Measurements from ENCODE around the gene TMEM141.
"Not testable (repeated sequence)": the region's sequence is repeated elsewhere in the genome, so short reads cannot be mapped to it uniquely, and the experiment has no call there.

TMEM141 gene

GRCh38 chr9:136751244-136751643 is 39.9 kb upstream of the TMEM141 start:
- no peak overlapping the region for H3K9ac ChIP-seq (ENCODE audit: low read depth, low read length)
- peaks cover 3% of the 10 kb centered on the region; the same call in 1 of the 2 replicates for H3K9me3 ChIP-seq (ENCODE audit: control insufficient read depth, insufficient read depth, low read length)
- H3K36me3 ChIP-seq (ENCODE audit: insufficient read depth, low read length): no peaks in the 10 kb centered on the region
- H3K4me1 ChIP-seq (ENCODE audit: insufficient read depth, low read length): no peaks in the 10 kb centered on the region

GRCh38 chr9:136751814-136752213 is 39.3 kb upstream of the TMEM141 start:
- H3K36me3 ChIP-seq (ENCODE audit: insufficient read depth, low read length): no peaks in the 10 kb centered on the region
- peaks cover 3% of the 10 kb centered on the region; the same call in 1 of the 2 replicates for H3K9me3 ChIP-seq (ENCODE audit: control insufficient read depth, insufficient read depth, low read length)

GRCh38 chr9:136753371-136754058 is 37.6 kb upstream of the TMEM141 start:
- no peak overlapping the region for H3K9ac ChIP-seq (ENCODE audit: low read depth, low read length)
- no peaks in the 10 kb centered on the region for H3K36me3 ChIP-seq (ENCODE audit: insufficient read depth, low read length)
- no peaks in the 10 kb centered on the region for H3K4me1 ChIP-seq (ENCODE audit: insufficient read depth, low read length)
- peaks cover 3% of the 10 kb centered on the region; the same call in 1 of the 2 replicates for H3K9me3 ChIP-seq (ENCODE audit: control insufficient read depth, insufficient read depth, low read length)

More at GRCh38 chr9:136751814-136752213, 39.3 kb upstream of the TMEM141 start:
- Histone ChIP-seq H3K4me1 (ENCODE audit: insufficient read depth, low read length) (no peaks in the 10 kb centered on the region), H3K9ac (ENCODE audit: low read depth, low read length) (no peak overlapping the region)

GRCh38 chr9:136754059-136754572 is 37.0 kb upstream of the TMEM141 start:
- H3K4me1 ChIP-seq (ENCODE audit: insufficient read depth, low read length): no peaks in the 10 kb centered on the region
- peaks cover 3% of the 10 kb centered on the region; the same call in 1 of the 2 replicates for H3K9me3 ChIP-seq (ENCODE audit: control insufficient read depth, insufficient read depth, low read length)
- H3K36me3 ChIP-seq (ENCODE audit: insufficient read depth, low read length): no peaks in the 10 kb centered on the region
- H3K9ac ChIP-seq (ENCODE audit: low read depth, low read length): no peak overlapping the region

GRCh38 chr9:136754626-136755301 is 36.4 kb upstream of the TMEM141 start:
- Histone ChIP-seq H3K36me3 (ENCODE audit: insufficient read depth, low read length) (no peaks in the 10 kb centered on the region), H3K9me3 (ENCODE audit: control insufficient read depth, insufficient read depth, low read length) (peaks cover 3% of the 10 kb centered on the region; the same call in 1 of the 2 replicates), H3K9ac (ENCODE audit: low read depth, low read length) (no peak overlapping the region), H3K4me1 (ENCODE audit: insufficient read depth, low read length) (no peaks in the 10 kb centered on the region)

- H3K9me3 ChIP-seq (ENCODE audit: control insufficient read depth, insufficient read depth, low read length); H3K9ac ChIP-seq (ENCODE audit: low read depth, low read length); H3K4me1 ChIP-seq (ENCODE audit: insufficient read depth, low read length); H3K36me3 ChIP-seq (ENCODE audit: insufficient read depth, low read length): not testable (repeated sequence)
Observed at GRCh38 chr9:136755302-136756133, 35.6 kb upstream of the TMEM141 start.

- Histone ChIP-seq H3K4me1 (ENCODE audit: insufficient read depth, low read length) (peaks cover 4% of the 10 kb centered on the region; the same call in 1 of the 2 replicates), H3K9me3 (ENCODE audit: control insufficient read depth, insufficient read depth, low read length) (peaks cover 3% of the 10 kb centered on the region; the same call in 1 of the 2 replicates), H3K9ac (ENCODE audit: low read depth, low read length) (no peak overlapping the region), H3K36me3 (ENCODE audit: insufficient read depth, low read length) (no peaks in the 10 kb centered on the region)
Observed at GRCh38 chr9:136756134-136756438, 35.1 kb upstream of the TMEM141 start.

GRCh38 chr9:136756836-136757235 is 34.3 kb upstream of the TMEM141 start:
- no peak overlapping the region for H3K9ac ChIP-seq (ENCODE audit: low read depth, low read length)
- no peaks in the 10 kb centered on the region; the same call in 1 of the 2 replicates for H3K9me3 ChIP-seq (ENCODE audit: control insufficient read depth, insufficient read depth, low read length)
- H3K36me3 ChIP-seq (ENCODE audit: insufficient read depth, low read length): no peaks in the 10 kb centered on the region
- H3K4me1 ChIP-seq (ENCODE audit: insufficient read depth, low read length): peaks cover 6% of the 10 kb centered on the region; the same call in 1 of the 2 replicates

- no peaks in the 10 kb centered on the region for H3K9me3 ChIP-seq (ENCODE audit: control insufficient read depth, insufficient read depth, low read length)
- no peaks in the 10 kb centered on the region for H3K36me3 ChIP-seq (ENCODE audit: insufficient read depth, low read length)
- no peak overlapping the region for H3K9ac ChIP-seq (ENCODE audit: low read depth, low read length)
- H3K4me1 ChIP-seq (ENCODE audit: insufficient read depth, low read length): peaks cover 6% of the 10 kb centered on the region; the same call in 1 of the 2 replicates
Observed at GRCh38 chr9:136757328-136757727, 33.8 kb upstream of the TMEM141 start.

GRCh38 chr9:136757751-136758140 is 33.4 kb upstream of the TMEM141 start:
- H3K36me3 ChIP-seq (ENCODE audit: insufficient read depth, low read length): no peaks in the 10 kb centered on the region
- H3K9ac ChIP-seq (ENCODE audit: low read depth, low read length): no peak overlapping the region
- H3K9me3 ChIP-seq (ENCODE audit: control insufficient read depth, insufficient read depth, low read length): no peaks in the 10 kb centered on the region
- H3K4me1 ChIP-seq (ENCODE audit: insufficient read depth, low read length): peaks cover 6% of the 10 kb centered on the region; the same call in 1 of the 2 replicates

GRCh38 chr9:136759001-136759400 is 32.1 kb upstream of the TMEM141 start:
- Histone ChIP-seq H3K4me1 (ENCODE audit: insufficient read depth, low read length) (peaks cover 12% of the 10 kb centered on the region; the same call in 1 of the 2 replicates), H3K9ac (ENCODE audit: low read depth, low read length) (no peak overlapping the region), H3K36me3 (ENCODE audit: insufficient read depth, low read length) (no peaks in the 10 kb centered on the region), H3K9me3 (ENCODE audit: control insufficient read depth, insufficient read depth, low read length) (no peaks in the 10 kb centered on the region)

GRCh38 chr9:136759436-136760325 is 31.5 kb upstream of the TMEM141 start:
- H3K36me3 ChIP-seq (ENCODE audit: insufficient read depth, low read length): no peaks in the 10 kb centered on the region
- H3K9ac ChIP-seq (ENCODE audit: low read depth, low read length): no peak overlapping the region
- H3K9me3 ChIP-seq (ENCODE audit: control insufficient read depth, insufficient read depth, low read length): no peaks in the 10 kb centered on the region
- H3K4me1 ChIP-seq (ENCODE audit: insufficient read depth, low read length): peaks cover 15% of the 10 kb centered on the region; the same call in 1 of the 2 replicates

- Histone ChIP-seq H3K9me3 (ENCODE audit: control insufficient read depth, insufficient read depth, low read length) (no peaks in the 10 kb centered on the region), H3K9ac (ENCODE audit: low read depth, low read length) (no peak overlapping the region), H3K4me1 (ENCODE audit: insufficient read depth, low read length) (peaks cover 15% of the 10 kb centered on the region; the same call in 1 of the 2 replicates), H3K36me3 (ENCODE audit: insufficient read depth, low read length) (no peaks in the 10 kb centered on the region)
Observed at GRCh38 chr9:136760424-136760823, 30.7 kb upstream of the TMEM141 start.
